Measurements from ENCODE around the gene NARF.

Gene NARF

DNA sequence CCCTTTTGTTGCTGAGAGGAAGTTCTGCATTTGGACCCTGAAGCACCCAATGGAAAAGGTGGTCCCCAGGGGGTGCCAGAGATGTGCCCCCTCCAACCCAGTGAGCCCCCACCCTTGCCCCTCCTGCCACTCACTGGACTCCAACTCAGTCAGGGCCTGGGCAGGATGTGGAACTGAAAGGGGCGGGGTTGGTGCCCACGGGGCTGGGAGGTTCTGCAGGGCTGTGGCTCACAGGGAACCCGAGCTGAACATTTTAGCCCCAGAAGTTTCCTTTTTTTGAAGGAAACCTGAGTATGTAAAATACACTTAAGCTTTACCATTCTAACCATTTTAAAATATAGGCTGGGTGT, 24.4 kb upstream of the NARF start:
- peak in 1 of 5 donors; percentile 46 for DNase-seq

DNA sequence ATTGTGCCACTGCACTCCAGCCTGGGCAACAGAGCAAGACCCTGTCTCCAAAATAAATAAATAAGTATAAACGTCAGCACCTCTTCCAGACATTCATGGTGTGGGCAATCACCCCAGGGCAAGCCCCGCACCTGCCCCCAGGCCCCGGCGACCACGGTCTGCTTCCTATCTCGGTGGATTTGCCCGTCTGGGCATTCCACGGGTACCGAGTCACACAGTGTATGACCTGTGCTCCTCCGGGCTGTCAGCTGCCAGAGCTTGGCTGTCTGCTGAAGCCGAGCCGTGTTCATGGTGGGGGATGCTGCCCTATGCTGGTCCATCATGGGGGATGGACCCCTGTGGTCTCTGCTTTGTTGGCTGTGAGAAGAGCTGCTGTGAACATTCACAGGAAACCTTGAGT, 23.4 kb upstream of the NARF start:
- DNase-seq, result no peak

DNA sequence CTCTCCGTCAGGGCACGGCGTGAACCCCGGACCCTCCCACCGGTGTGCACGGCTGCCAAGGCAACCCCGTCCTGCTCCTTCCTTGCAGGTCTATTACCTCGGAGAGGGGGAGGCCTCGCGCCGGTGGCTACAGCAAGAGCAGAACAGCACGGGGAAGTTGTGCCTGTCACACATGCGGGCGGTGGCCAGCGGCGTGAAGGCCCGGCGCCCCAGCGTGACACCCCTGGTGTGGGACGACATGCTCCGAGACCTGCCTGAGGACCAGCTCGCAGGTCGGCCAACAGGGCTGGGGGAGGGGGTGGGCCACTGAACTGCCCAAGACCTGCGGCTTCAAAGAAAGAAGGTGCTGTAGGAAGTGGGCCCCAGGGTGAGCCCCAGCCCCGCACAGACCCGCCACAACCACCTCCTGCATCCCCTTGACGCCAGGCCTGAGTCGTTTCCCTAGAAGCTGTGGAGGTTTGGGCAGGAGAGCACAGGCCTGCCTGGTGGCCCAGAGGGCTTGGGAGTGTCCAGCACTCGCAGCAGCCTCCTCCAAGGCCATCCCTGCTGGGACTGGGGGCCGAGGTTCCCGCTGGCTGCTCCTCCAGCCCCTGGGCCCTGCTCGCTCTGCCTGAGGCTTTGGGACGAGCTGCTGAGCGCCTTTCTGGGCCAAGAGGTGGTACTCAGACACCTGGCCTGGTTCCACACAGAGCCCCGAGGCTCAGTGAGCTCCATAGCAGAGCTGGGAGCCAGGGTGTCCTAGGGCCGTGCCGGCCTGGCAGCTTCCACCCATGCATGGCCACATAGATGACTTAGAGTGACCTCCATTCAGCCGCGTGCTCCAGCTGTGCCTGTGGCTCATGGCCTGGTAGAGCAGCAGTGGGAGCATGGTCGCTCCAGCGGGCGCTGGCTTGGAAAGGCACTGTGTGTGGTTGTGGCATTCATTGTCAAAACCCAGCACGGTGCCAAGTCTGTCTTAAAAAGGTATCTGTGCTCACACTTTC, 22.6 kb upstream of the NARF start:
- no peak for DNase-seq

DNA sequence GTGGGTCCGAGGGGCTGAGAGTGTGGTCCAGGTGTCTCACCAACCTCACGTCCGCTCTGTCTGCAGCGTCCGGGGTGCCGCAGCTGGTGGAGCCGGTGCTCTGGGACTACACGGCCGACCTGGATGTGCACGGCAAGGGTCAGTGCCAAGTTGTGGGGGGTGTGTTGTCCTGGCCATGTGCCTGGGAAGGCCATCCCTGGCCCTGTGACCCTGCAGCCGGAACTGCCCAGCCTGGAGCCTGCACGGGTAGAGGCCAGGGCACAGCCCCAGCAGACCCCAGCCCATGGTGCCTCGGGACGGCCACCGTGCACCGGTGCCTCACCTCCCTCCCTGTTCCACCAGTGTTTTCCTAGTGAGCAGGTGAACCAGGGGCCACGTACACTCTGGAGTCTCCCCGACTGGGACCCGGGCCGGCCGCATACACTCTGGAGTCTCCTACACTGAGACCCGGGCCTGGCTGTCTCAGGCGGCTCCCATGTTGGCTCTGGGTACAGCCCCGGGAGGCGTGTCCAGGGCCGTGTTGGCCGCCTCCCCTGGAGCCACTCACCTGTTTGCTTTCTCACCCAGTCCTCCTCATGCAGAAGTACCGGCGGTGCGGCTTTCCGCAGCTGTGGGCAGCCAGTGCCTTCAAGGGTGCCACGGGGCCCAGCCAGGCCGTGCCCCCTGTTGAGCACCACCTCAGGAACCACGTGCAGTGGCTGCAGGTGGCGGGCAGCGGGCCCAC, 21.8 kb upstream of the NARF start:
- no peak for DNase-seq

DNA sequence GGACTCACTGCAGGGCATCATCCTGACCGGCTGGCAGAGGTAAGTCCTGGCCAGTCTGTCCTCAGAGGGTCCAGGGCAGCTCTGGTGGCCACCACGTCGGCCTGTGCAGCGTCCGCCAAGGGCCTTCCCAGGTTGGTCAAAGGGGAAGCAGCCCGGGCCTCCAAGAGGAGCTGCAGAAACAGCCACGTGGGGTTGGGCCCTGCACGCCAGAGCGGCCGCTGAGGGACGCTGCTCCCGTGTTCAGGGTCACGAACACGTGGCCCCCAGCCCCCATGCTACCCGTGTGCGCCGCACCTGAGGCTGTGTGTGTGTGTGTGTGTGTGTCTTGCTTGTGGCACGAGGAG, 21.2 kb upstream of the NARF start:
- DNase-seq, result no peak

DNA sequence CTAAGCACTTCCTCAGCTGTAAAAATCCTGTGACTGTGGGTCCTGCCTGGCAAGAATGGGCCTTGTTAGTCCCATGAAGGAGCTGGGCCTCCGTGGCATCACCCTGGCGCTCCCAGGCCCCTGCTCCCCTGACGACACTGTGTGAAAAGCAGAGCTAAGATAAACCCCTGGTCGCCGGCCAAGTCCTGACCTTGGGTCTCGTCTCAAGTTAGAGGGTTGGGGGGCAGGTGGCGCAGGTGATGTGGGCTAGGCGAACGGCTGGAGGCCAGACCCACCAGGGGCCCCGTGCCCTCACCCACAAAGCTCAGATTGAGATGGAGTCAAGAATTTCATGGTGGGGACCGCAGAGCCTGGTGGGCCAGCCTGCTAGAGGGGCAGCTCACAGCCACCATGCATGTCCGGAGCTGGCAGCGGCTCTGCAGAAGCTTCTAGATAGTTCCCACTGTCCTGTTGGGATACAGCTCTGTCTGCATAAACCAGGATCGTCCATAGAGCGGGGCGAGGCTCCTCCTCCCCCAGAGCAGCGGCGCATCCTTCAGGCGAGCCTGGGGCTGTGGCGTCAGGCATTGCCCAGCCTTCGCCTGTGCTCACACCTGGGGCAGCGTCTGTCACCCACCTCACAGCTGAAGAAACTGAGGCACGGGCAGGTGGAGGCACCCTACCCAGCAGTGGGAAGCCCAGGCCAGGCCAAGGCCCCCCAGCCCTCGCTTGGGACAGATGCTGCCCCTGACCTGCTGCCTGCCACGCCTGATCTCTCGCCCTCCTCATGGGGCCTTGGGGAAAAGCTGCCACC, 19.9 kb upstream of the NARF start:
- DNase-seq, result no peak

DNA sequence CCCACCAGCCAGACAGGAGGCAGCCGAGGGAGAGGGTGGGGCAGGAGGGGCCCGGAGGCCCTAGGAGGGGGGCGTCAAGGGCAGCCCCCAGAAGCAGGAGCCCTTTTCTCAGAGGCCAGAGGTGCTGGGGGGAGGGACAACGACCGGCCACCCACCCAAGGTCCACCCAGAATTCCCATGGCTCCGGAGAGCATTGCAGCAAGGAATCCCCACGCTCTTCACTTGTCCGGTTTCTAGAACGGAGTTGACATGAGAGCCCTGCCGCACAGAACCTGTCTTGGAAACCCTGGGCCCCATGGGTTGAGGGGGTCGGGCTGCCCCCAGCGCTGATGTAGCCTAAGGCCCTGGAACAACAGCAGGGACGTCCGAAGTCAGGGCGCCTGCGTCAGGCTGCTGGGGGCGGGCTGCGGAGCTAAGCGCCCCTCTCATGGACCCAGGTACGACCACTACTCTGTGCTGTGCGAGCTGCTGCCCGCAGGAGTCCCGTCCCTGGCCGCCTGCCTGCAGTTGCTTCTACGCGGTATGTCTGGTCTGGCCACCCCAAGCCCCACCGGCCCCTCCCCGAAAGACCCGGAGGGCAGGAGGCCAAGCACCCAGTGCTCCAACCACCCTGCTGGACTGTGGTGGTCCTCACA, 19.2 kb upstream of the NARF start:
- no peak for DNase-seq

DNA sequence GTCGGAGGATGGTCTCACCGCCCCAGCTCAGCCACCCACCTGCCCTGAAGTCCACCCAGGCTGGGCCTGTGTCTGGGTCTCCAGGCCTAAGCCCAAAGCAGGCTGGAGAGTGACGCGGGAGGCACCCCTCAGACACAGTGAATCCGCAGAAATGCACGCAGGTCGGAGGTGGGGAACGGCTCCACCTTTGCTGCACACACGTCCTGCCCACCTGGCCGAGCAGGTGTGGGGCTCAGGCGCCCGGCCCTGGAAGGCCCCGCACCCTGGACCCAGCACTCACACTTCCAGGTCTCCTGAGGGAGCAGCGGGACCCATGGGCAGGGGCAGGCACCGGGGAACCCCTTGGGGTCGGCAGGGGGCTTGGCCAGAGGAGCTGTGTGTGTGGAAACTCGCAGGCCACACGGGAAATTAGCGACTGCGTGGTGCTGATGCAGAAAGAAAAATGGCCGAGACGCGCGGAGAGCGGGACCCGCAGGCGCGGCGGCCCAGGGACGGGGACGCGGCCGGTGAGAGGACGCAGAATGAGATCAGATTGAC, 18.6 kb upstream of the NARF start:
- DNase-seq, result no peak

DNA sequence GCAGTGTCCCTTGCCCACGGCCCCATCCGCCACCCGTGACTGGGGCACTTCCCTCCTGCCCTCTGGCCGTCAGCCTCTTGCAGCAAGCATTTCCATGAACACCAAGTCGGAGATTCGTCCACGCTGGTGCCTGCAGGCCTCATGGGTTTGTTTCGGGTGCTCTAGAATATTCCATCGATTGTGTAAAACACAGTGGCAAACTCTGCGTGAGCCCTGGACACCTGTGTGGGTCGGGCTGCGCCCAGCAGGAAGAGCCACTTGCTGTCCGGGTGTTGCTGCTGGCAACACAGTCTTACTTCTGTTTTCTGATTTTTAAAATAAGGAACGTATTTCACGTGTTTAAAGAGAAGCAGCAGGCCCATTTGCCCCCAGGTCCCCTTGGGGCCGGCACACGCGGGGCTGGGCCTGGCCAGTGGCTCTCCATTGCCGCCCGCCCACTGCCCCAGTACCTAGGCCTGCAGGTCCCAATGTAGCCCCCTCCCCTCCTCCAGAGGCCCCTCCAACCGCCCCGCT, 18.0 kb upstream of the NARF start:
- DNase-seq, result no peak

DNA sequence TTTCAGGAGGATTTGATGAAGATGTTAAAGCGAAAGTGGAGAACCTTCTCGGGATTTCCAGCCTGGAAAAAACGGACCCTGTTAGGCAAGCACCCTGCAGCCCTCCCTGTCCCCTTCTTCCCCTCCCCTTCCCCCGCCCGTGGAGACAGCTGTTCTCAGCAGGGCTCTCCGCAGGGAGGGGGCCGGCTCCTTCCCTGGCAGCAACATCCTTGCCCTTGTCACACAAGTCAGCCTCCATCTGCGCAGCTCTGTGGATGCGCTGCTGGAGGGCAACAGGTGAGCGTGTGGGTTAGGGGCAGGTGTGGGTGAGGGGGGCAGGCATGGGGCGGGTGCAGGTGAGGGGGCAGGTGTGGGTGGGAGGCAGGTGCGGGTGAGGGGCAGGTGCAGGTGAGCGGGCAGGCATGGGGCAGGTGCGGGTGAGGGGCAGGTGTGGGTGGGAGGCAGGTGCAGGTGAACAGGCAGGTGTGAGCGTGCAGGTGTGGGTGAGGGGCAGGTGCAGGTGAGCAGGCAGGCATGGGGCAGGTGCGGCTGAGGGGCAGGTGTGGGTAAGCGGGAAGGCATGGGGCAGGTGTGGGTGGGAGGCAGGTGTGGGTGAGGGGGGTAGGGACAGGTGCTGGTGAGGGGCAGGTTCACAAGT, 17.4 kb upstream of the NARF start:
- DNase-seq, result no peak

DNA sequence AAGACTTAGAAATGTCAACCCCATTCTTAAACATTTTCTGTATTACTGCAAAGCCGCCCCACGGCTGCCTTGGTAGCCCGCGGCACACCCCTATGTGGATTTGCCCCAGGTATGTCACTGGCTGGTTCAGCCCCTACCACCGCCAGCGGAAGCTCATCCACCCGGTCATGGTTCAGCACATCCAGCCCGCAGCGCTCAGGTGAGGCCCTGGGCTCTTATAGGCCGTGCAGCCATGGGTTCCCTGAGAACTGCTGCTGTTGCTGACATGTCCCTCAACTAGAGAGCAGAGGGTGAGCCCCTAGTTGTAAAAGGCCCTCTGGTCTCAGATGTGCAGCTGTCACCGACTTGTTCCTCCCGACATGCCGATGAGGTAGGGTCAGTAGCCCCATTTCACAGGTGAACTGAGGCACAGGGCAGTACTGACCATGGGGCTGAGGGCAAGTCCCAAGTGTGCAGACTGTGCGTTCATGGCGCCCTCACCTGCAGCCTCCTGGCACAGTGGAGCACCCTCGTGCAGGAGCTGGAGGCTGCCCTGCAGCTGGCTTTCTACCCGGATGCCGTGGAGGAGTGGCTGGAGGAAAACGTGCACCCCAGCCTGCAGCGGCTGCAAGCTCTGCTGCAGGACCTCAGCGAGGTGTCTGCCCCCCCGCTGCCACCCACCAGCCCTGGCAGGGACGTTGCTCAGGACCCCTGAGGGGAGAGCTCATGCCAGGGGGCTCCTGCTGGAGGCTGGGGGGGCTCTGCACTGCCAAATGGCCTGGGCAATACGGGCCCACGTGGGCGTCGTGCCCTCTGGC, 16.7 kb upstream of the NARF start:
- DNase-seq, result no peak

DNA sequence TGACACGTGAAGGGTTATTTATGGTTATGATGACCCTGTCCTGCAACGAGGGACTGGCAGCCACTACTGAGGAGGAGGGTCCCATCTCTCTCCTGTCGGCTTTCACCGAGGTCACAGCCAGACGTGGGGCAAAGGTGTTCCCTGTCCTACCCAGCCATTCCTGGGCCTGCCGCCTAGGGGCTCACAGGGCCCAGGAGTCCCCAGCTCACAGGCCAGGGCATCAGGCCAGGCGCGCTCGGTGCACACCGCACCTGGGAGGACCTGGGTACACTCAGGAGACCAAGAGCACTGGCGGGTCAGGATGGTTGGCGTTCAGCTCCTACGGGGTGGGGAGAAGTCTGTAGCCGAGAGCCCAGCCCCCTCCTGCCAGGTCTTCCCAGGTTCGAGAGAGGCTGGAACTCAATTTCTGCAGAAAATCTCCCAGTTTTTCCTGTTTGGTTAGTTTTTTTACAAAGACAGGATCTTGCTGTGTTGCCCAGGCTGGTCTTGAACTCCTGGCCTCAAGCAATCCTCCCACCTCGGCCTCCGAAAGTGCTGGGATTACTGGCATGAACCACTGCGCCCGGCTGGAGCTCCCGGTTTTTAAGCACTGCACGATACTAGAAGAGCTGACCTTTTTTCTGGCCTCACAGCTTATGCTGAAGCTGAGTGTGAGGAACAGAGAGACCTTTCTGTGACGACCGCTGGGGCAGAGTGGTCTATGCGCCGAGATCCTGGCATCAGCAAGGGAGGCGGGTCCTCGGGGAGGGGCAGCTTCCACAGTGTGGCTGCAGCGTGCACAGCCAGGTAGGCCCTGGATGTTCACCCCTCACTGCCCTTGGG, 15.7 kb upstream of the NARF start:
- no peak for DNase-seq

DNA sequence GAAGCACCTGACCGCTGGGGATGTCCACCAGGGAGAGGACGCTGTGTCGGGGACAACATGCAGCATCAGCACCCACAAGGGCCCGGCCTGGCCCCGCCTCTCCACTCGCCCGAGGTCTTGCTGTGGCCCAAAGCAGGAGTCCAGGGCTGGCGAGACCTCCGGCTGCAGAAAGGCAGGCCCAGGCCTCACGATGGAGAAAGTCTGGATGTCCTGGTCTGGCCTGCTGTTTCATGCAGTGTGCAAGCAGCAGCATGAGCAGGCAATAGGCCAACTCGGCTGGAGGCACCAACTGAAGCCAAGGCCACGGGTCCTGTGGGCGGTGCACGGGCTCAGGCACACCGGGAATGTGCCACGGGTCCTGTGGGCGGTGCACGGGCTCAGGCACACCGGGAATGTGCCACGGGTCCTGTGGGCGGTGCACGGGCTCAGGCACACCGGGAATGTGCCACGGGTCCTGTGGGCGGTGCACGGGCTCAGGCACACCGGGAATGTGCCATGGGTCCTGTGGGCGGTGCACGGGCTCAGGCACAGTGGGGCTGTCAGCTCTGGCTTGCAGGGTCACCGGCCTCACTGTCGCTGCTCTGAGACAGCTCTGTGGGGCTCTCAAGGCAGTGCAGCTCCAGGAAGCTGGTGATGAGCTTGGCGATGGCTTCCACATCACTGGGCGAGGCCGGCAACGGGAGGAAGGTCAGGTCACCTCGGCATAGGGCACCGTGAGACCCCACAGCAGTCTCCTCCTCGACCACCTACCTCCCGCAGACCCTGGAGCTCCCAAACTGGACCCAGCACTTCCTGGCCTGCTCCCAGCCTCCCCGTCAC, 14.9 kb upstream of the NARF start:
- no peak for DNase-seq

DNA sequence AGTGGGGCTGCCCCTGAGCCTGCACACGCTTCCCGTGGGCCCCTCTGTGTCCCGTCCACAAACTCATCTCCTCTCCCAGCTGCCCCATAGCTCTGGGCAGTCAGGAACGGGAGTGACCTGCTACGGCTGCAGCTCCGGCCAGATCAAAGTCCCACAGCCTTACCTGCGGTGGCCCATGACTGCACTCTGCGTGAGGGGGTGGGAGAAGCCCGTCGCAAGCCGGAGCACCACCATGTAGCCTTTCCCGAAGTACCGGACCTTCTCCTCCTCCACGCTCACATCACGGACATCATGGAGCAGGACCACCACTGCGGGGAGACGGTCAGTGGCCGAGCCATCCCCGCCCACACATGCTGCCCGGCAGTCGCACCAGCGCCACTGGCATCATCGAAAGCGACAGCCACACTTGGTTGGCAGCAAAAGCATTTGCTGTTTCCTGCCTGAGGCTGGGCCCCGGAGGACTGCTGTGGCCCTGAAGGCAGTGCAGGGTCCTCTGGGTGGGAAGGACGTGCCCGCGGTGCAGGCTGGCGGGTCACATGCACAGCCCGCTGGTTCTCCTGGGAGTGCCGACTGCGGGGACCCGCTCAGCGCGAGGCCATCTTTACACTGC, 14.2 kb upstream of the NARF start:
- no peak for DNase-seq

DNA sequence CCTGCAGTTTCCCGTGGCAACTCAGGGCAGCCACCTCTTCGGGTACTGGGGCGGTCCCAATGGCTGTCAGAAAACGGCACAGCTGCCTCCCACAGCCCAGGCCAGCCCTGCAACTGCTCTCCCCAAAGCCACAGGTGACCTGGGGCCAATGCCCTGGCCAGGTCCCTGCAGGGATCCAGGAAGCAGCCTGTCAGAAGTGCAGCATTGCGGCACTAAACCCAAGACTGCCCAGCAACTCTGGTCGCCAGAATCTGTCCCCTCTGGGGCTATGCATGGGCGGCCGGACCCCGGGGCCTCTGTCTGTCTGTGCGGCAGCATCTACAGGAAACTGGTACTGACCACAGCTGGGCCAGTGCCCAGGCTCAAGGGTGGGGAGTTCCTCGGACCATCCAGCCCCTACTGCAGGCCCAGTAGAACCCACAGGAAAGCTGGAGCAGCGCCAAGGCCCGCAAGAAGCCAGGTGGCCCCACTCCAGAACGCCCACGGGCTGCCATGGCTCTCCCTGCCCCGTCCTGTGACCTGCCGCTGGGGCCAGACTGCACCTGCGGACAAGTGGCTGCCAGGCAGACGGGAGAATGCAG, 13.5 kb upstream of the NARF start:
- DNase-seq, result no peak

DNA sequence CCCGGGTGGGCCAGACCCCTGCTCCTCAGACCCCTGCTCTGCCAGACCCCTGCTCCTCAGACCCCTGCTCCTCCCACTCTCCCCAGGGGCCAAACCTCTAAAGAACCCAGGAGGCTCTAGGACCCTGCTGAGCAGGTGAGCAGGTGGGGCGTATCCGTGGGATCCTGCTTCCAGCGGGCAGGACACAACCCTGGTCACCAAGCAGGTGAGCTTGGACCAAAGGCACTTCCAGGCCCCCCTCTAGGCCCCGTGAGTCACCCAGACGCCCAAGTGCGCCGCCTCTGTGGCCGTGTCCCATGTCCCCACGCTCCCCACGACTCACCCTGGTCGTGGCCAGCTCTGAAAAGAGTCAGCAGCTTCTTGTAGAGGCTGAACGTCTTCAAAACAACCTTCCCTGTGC, 13.0 kb upstream of the NARF start:
- DNase-seq, result no peak

DNA sequence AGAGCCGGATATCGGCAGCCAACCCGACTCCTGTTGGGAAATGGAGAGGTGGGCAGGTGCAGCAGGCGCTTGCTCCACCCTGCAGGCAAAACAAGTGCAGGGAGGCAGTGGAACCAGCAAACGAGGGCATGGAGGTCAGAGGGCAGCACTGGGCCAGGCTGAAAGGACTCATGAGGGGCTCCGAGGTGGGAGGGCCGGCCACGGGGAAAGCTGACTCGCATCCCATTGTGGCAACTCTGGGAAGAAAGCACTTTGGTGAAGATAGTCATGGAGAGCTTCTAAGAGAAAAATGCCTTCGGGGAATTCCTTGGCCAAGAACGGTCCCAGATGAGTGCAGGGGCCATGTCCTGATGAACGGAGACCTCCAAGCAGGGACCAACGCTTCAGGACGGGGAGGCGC, 12.4 kb upstream of the NARF start:
- no peak for DNase-seq

DNA sequence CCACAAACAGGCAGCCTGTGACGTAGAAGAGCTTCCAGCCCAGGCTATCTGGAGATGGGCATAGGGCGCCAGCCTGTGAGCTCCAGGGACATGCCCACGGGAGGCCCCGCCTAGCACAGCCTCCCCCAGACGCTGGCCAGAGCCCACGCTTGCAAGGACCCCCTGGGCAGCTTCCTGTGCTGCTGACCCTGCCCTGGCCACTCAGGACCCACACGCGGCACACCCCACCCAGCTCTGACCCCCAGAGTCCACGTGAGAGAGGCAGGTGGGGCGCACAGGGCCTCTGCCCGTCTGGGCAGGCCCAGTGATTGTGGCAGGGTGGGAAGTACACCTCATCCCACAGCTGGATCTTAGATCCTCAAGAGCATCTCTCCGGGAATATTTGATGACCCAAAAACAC, 11.9 kb upstream of the NARF start:
- no peak for DNase-seq

Measured in T-helper 1 cell (primary cell).